GM23338 (cell line): Measurements from ENCODE around the gene GRK7.

Source experiments
- CREB1 ChIP-seq: fragments of 250-450 bp; sonication (Bioruptor Pico); IDR thresholded peaks from 2 replicates; pipeline ENCODE4 v1.5.0; 2020; ENCODE audit warnings: low read depth, mild to moderate bottlenecking, moderate library complexity
- EZH2 ChIP-seq: fragments of 200-600 bp; sonication (generic); IDR thresholded peaks from one replicate; pipeline ENCODE4 v1.8.0; 2017; ENCODE audit warnings: antibody characterized with exemption, mild to moderate bottlenecking, low read depth; ENCODE audit not compliant: unreplicated experiment
- EZH2phosphoT487 ChIP-seq: fragments of 200-600 bp; sonication (generic); IDR thresholded peaks from one replicate; pipeline ENCODE4 v1.8.1; 2018; ENCODE audit warnings: antibody characterized with exemption; ENCODE audit not compliant: unreplicated experiment
- JUNB ChIP-seq: IDR thresholded peaks from one replicate; pipeline ENCODE4 v1.6.1; 2016; ENCODE audit warnings: antibody characterized with exemption; ENCODE audit not compliant: unreplicated experiment
- POLR2AphosphoS5 ChIP-seq: IDR thresholded peaks from 2 replicates; pipeline ENCODE4 v1.6.1; 2016; ENCODE audit warnings: antibody characterized with exemption, low read depth
- STAT1 ChIP-seq: IDR thresholded peaks from one replicate; pipeline ENCODE4 v1.6.1; 2016; ENCODE audit warnings: antibody characterized with exemption; ENCODE audit not compliant: unreplicated experiment
- ZNF114 ChIP-seq: fragments of 250-450 bp; sonication (Bioruptor Pico); IDR thresholded peaks from 2 replicates; pipeline ENCODE4 v1.5.0; 2020; ENCODE audit warnings: mild to moderate bottlenecking, moderate library complexity
- TF ChIP-seq, protein P1 (sequence below), 2 experiments: fragments of 200-600 bp in 1 of 2; sonication (generic) in 1 of 2; conservative IDR thresholded peaks; 2 replicates each; pipeline versions ENCODE4 v1.5.1 to v1.6.1; 2016 to 2017; ENCODE audit warnings: antibody characterized with exemption in 2 of 2, low read depth in 2 of 2, mild to moderate bottlenecking in 2 of 2, moderate library complexity in 1 of 2
- TF ChIP-seq, protein P2 (sequence below): IDR thresholded peaks from one replicate; pipeline ENCODE4 v1.6.1; 2018; ENCODE audit warnings: antibody characterized with exemption; ENCODE audit not compliant: unreplicated experiment
- TF ChIP-seq, protein P3 (sequence below): fragments of 250-450 bp; sonication (Bioruptor Pico); IDR thresholded peaks from 2 replicates; pipeline ENCODE4 v1.5.0; 2020; ENCODE audit warnings: mild to moderate bottlenecking, moderate library complexity
- TF ChIP-seq, protein P4 (sequence below): IDR thresholded peaks from 2 replicates; pipeline ENCODE4 v1.6.1; 2016; ENCODE audit warnings: antibody characterized with exemption

DNA sequence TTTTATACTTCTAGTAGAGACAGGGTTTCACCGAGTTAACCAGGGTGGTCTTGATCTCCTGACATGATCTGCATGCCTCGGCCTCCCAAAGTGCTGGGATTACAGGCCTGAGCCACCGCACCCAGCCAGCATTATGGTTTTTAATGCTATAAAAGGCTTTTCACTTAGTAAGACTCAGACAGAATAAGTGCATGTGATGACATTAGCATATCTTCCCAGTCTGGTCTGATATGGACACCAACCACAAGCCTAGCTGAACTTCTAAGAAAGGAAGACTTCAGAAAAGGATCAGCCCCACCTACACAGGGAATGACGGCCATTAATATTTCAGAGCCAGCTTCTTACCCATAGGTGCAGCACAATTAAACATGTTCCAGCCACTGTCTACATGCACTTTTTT lies 27.0 kb downstream of the GRK7 start:
- TF ChIP-seq, protein P1, sequence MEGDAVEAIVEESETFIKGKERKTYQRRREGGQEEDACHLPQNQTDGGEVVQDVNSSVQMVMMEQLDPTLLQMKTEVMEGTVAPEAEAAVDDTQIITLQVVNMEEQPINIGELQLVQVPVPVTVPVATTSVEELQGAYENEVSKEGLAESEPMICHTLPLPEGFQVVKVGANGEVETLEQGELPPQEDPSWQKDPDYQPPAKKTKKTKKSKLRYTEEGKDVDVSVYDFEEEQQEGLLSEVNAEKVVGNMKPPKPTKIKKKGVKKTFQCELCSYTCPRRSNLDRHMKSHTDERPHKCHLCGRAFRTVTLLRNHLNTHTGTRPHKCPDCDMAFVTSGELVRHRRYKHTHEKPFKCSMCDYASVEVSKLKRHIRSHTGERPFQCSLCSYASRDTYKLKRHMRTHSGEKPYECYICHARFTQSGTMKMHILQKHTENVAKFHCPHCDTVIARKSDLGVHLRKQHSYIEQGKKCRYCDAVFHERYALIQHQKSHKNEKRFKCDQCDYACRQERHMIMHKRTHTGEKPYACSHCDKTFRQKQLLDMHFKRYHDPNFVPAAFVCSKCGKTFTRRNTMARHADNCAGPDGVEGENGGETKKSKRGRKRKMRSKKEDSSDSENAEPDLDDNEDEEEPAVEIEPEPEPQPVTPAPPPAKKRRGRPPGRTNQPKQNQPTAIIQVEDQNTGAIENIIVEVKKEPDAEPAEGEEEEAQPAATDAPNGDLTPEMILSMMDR (conservative IDR thresholded peaks at IDR 0.05; ENCODE audit: low read depth in 2 of 2): no peak
- TF ChIP-seq, protein P2, sequence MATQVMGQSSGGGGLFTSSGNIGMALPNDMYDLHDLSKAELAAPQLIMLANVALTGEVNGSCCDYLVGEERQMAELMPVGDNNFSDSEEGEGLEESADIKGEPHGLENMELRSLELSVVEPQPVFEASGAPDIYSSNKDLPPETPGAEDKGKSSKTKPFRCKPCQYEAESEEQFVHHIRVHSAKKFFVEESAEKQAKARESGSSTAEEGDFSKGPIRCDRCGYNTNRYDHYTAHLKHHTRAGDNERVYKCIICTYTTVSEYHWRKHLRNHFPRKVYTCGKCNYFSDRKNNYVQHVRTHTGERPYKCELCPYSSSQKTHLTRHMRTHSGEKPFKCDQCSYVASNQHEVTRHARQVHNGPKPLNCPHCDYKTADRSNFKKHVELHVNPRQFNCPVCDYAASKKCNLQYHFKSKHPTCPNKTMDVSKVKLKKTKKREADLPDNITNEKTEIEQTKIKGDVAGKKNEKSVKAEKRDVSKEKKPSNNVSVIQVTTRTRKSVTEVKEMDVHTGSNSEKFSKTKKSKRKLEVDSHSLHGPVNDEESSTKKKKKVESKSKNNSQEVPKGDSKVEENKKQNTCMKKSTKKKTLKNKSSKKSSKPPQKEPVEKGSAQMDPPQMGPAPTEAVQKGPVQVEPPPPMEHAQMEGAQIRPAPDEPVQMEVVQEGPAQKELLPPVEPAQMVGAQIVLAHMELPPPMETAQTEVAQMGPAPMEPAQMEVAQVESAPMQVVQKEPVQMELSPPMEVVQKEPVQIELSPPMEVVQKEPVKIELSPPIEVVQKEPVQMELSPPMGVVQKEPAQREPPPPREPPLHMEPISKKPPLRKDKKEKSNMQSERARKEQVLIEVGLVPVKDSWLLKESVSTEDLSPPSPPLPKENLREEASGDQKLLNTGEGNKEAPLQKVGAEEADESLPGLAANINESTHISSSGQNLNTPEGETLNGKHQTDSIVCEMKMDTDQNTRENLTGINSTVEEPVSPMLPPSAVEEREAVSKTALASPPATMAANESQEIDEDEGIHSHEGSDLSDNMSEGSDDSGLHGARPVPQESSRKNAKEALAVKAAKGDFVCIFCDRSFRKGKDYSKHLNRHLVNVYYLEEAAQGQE: no peak
- TF ChIP-seq EZH2: no peak
- TF ChIP-seq CREB1 (CRISPR knock-in tag): no peak
- TF ChIP-seq POLR2AphosphoS5: no peak
- no peak for TF ChIP-seq EZH2phosphoT487
- TF ChIP-seq, protein P3, sequence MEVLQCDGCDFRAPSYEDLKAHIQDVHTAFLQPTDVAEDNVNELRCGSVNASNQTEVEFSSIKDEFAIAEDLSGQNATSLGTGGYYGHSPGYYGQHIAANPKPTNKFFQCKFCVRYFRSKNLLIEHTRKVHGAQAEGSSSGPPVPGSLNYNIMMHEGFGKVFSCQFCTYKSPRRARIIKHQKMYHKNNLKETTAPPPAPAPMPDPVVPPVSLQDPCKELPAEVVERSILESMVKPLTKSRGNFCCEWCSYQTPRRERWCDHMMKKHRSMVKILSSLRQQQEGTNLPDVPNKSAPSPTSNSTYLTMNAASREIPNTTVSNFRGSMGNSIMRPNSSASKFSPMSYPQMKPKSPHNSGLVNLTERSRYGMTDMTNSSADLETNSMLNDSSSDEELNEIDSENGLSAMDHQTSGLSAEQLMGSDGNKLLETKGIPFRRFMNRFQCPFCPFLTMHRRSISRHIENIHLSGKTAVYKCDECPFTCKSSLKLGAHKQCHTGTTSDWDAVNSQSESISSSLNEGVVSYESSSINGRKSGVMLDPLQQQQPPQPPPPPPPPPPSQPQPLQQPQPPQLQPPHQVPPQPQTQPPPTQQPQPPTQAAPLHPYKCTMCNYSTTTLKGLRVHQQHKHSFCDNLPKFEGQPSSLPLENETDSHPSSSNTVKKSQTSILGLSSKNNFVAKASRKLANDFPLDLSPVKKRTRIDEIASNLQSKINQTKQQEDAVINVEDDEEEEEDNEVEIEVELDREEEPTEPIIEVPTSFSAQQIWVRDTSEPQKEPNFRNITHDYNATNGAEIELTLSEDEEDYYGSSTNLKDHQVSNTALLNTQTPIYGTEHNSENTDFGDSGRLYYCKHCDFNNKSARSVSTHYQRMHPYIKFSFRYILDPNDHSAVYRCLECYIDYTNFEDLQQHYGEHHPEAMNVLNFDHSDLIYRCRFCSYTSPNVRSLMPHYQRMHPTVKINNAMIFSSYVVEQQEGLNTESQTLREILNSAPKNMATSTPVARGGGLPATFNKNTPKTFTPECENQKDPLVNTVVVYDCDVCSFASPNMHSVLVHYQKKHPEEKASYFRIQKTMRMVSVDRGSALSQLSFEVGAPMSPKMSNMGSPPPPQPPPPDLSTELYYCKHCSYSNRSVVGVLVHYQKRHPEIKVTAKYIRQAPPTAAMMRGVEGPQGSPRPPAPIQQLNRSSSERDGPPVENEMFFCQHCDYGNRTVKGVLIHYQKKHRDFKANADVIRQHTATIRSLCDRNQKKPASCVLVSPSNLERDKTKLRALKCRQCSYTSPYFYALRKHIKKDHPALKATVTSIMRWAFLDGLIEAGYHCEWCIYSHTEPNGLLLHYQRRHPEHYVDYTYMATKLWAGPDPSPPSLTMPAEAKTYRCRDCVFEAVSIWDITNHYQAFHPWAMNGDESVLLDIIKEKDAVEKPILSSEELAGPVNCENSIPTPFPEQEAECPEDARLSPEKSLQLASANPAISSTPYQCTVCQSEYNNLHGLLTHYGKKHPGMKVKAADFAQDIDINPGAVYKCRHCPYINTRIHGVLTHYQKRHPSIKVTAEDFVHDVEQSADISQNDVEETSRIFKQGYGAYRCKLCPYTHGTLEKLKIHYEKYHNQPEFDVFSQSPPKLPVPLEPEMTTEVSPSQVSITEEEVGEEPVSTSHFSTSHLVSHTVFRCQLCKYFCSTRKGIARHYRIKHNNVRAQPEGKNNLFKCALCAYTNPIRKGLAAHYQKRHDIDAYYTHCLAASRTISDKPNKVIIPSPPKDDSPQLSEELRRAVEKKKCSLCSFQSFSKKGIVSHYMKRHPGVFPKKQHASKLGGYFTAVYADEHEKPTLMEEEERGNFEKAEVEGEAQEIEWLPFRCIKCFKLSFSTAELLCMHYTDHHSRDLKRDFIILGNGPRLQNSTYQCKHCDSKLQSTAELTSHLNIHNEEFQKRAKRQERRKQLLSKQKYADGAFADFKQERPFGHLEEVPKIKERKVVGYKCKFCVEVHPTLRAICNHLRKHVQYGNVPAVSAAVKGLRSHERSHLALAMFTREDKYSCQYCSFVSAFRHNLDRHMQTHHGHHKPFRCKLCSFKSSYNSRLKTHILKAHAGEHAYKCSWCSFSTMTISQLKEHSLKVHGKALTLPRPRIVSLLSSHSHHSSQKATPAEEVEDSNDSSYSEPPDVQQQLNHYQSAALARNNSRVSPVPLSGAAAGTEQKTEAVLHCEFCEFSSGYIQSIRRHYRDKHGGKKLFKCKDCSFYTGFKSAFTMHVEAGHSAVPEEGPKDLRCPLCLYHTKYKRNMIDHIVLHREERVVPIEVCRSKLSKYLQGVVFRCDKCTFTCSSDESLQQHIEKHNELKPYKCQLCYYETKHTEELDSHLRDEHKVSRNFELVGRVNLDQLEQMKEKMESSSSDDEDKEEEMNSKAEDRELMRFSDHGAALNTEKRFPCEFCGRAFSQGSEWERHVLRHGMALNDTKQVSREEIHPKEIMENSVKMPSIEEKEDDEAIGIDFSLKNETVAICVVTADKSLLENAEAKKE (CRISPR knock-in tag): no peak
- TF ChIP-seq, protein P4, sequence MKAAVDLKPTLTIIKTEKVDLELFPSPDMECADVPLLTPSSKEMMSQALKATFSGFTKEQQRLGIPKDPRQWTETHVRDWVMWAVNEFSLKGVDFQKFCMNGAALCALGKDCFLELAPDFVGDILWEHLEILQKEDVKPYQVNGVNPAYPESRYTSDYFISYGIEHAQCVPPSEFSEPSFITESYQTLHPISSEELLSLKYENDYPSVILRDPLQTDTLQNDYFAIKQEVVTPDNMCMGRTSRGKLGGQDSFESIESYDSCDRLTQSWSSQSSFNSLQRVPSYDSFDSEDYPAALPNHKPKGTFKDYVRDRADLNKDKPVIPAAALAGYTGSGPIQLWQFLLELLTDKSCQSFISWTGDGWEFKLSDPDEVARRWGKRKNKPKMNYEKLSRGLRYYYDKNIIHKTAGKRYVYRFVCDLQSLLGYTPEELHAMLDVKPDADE: no peak
- no peak for TF ChIP-seq STAT1
- no peak for TF ChIP-seq JUNB
- no peak for TF ChIP-seq ZNF114 (CRISPR knock-in tag)
